ENCODE data around the gene PRR5L.

- TF ChIP-seq FOXA1 (IDR thresholded peaks at IDR 0.05) (no peak), CTBP1 (IDR thresholded peaks at IDR 0.05; ENCODE audit: borderline replicate concordance) (no peak), HDGF (IDR thresholded peaks at IDR 0.05; ENCODE audit: borderline replicate concordance) (no peak), BHLHE40 (IDR thresholded peaks at IDR 0.05; ENCODE audit: borderline replicate concordance) (no peak), FOXM1 (IDR thresholded peaks at IDR 0.05; ENCODE audit: borderline replicate concordance) (no peak), ZNF384 (IDR thresholded peaks at IDR 0.05) (no peak), SUZ12 (IDR thresholded peaks at IDR 0.05) (no peak), NFRKB (IDR thresholded peaks at IDR 0.05) (no peak), ARNT (IDR thresholded peaks at IDR 0.05) (no peak)
Observed at GRCh38 chr11:36449561-36450096, 153.5 kb downstream of the PRR5L start.

Measured in HEK293T (cell line).